Body of pancreas (tissue), 4 donors: ENCODE measurements around the gene CASP6. TPM values are rescaled to one million over a fixed set of nuclear protein-coding genes. Genes with fewer than 3 reads are reported as not detected.

Experiments
- ATAC-seq: fragments of 150-250 bp; one replicate; pipeline ENCODE4 v1.9.1; 2016
- DNase-seq, 4 donors: peaks; one replicate each; pipeline ENCODE4 v3.0.0-alpha.2; 2019
- H3K27ac ChIP-seq, 4 donors: fragments of 200-600 bp; sonication (generic); 1 replicate in 3 of 4; 2 replicates in 1 of 4; pipeline versions ENCODE4 v1.5.1 to v1.6.1; 2016 to 2019; ENCODE audit warnings: mild to moderate bottlenecking in 1 of 4, mixed read lengths in 1 of 4, moderate library complexity in 1 of 4
- H3K27me3 ChIP-seq, 2 donors: fragments of 200-600 bp; sonication (generic); one replicate each; pipeline ENCODE4 v1.6.0; 2016; ENCODE audit warnings: mild to moderate bottlenecking in 1 of 2
- H3K36me3 ChIP-seq, 2 donors: fragments of 200-600 bp; sonication (generic); replicated peaks in 1 of 2; 2 replicates each; pipeline ENCODE4 v1.5.1; 2016; ENCODE audit warnings: low read depth in 2 of 2; ENCODE audit not compliant: insufficient read depth in 1 of 2
- H3K4me1 ChIP-seq: fragments of 200-600 bp; sonication (generic); one replicate; pipeline ENCODE4 v1.6.0; 2016
- H3K4me3 ChIP-seq, 2 donors: fragments of 200-600 bp; sonication (generic); 1 replicate in 1 of 2; 2 replicates in 1 of 2; pipeline ENCODE4 v1.5.1; 2016 to 2019
- H3K9me3 ChIP-seq, 3 donors: fragments of 200-600 bp; sonication (generic); 1 replicate in 2 of 3; 2 replicates in 1 of 3; pipeline ENCODE4 v1.5.1; 2016
- POLR2A ChIP-seq, 3 donors: fragments of 450-650 bp; IDR thresholded peaks; one replicate each; pipeline ENCODE4 v1.6.1; 2016; ENCODE audit warnings: antibody characterized with exemption in 3 of 3, mild to moderate bottlenecking in 2 of 3
- WGBS, 2 donors: methylation state at CpG; one replicate each; pipeline ENCODE4 v1.1.5; 2017; 5-methylcytosine and 5-hydroxymethylcytosine counted together
- intact Hi-C: fragments of 100-400 bp; cut with DNase I; formaldehyde crosslinking; loops from one replicate; pipeline ENCODE4 v1.15.1; 2023
- small RNA-seq: library from RNA; depleted of rRNA; stranded (forward); fragments of <200 nt; gene quantifications from one replicate; pipeline ENCODE3, GENCODE V24; 2016
- total RNA-seq, 2 donors: library from RNA; depleted of rRNA; stranded (reverse); fragments of >200 nt; gene quantifications; one replicate each; pipeline ENCODE4 v1.1.0, GENCODE V29; 2016
- TF ChIP-seq, protein P1 (sequence below), 7 experiments: fragments of 450-650 bp in 4 of 7; fragments of 200-600 bp in 3 of 7; sonication (generic) in 3 of 7; IDR thresholded peaks; one replicate each; pipeline ENCODE4 v1.5.1; 2016 to 2019; ENCODE audit warnings: antibody characterized with exemption in 7 of 7

CASP6 gene
- total RNA-seq, 2 donors from 2014 or later = 8.6 to 9.6 TPM

DNA sequence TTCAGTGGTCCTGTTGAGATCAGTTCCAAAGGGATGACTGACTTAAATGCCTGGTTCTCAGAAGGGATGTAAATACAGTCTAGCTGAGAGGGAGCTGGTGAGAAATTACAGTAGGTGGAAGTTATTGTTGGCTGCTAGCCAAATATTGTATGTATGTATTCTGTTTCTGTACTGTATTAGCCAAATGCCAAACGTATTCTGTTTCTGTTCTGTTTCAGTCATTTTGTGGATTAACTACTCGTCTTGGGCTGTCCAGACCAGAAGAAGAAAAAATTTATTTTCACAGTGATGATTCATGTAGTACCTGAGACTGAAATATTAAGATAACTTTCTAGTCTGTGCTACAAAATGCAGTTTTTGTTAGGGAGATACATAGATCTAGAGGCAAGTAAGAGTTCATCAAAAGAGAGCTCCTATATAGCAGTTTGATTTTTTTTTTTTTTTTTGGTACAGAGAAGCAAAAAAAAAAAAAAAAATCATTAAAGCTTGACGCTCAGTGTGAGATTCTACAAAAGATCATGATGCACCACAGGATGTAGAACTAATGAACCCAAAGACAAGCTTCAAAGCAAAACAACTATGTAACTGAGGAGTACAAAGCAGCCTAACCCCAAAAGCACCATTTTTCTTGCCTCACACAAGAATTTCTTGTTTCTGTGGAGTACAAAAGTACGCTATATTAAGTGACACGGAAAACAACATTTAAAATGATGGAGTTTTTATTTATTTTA lies 54.8 kb downstream of the CASP6 start:
- Histone ChIP-seq H3K36me3 (no peaks in the 10 kb centered on the region), H3K27me3 (no peaks in the 10 kb centered on the region), H3K27ac (no peak overlapping the region), H3K4me3 (no peak overlapping the region), H3K4me1 (no peaks in the 10 kb centered on the region), H3K9me3 (no peaks in the 10 kb centered on the region)
- DNase-seq (no peak), ATAC-seq (no peak)
- intact Hi-C loops = no loop called here
- no peak for TF ChIP-seq POLR2A (IDR thresholded peaks at IDR 0.05)
- TF ChIP-seq, protein P1, sequence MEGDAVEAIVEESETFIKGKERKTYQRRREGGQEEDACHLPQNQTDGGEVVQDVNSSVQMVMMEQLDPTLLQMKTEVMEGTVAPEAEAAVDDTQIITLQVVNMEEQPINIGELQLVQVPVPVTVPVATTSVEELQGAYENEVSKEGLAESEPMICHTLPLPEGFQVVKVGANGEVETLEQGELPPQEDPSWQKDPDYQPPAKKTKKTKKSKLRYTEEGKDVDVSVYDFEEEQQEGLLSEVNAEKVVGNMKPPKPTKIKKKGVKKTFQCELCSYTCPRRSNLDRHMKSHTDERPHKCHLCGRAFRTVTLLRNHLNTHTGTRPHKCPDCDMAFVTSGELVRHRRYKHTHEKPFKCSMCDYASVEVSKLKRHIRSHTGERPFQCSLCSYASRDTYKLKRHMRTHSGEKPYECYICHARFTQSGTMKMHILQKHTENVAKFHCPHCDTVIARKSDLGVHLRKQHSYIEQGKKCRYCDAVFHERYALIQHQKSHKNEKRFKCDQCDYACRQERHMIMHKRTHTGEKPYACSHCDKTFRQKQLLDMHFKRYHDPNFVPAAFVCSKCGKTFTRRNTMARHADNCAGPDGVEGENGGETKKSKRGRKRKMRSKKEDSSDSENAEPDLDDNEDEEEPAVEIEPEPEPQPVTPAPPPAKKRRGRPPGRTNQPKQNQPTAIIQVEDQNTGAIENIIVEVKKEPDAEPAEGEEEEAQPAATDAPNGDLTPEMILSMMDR (IDR thresholded peaks at IDR 0.05) = no peak
- 56 to 57% methylated on average over 5 of the region's 5 CpGs for WGBS, 2 donors

DNA sequence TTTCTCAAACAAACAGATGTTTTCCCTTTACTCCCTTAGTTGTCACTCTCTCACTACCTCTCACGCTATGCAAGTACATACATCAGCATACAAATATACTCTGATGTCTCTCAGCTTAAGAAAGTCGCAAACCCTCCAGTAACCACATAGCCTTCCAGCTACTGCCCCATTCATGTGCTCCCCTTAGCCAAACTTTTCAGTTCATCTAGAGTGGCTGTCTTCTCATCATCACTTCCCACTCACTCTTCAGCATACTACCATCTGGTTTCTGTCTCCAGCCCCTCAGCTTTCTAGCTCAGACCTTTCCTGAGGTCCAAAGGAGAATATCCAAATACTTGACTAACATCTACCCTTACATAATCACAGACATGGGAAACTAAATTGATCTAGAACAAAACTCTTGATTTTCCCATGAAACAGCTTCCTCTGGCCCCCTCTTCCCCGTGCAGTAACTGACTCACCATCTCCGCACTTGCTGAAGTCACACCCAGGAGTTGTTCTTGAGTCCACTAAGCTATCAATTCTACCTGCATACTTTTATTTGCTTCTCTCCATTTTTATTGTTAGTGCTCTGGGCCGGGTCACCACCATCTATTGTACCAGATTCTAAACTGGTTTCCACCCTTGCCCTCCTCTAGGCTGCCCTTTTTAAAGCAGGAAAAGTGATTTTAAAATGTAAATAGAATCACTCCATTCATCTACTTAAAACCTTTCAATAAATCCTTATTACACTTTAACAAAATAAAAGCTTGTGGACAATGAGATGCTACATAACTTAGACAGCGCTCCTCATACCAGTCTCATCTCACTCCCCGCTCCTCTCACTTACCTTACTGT lies 57.2 kb downstream of the CASP6 start:
- Histone ChIP-seq H3K36me3 (no peaks in the 10 kb centered on the region), H3K4me1 (no peaks in the 10 kb centered on the region), H3K4me3 (no peak overlapping the region), H3K27me3 (no peaks in the 10 kb centered on the region), H3K27ac (no peak overlapping the region), H3K9me3 (no peaks in the 10 kb centered on the region)
- DNase-seq (no peak), ATAC-seq (no peak)
- WGBS, 2 donors = 75 to 91% methylated on average over 7 of the region's 7 CpGs
- TF ChIP-seq, protein P1 (IDR thresholded peaks at IDR 0.05) = no peak
- TF ChIP-seq POLR2A (IDR thresholded peaks at IDR 0.05) = no peak
- intact Hi-C loops = no loop called here

DNA sequence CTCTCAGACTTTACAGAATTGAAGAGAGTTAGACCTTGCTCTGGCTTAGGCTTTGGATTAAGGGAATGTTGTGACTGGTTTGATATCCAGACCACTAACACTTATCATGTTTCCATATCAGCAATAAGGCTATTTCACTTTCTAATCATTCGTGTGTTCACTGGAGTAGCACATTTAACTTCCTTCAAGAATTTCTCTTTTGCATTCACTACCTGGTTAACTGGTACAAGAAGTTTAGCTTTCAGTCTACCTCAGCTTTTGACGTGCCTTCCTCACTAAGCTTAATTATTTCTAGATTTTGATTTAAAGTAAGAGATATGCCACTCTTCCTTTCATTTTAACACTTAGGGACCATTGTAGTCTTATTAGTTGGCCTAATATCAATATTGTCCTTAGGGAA lies 62.6 kb downstream of the CASP6 start:
- TF ChIP-seq, protein P1 (IDR thresholded peaks at IDR 0.05) = no peak
- Histone ChIP-seq H3K4me1 (no peaks in the 10 kb centered on the region), H3K9me3 (no peaks in the 10 kb centered on the region), H3K36me3 (no peaks in the 10 kb centered on the region), H3K27me3 (no peaks in the 10 kb centered on the region), H3K4me3 (no peak overlapping the region), H3K27ac (no peak overlapping the region)
- no peak for DNase-seq
- WGBS, 2 donors = 59 to 60% methylated on average over 2 of the region's 2 CpGs
- intact Hi-C loops = no loop called here
- ATAC-seq = no peak

Small RNA genes within 50 kb of the gene (small RNA-seq; reads per million reads assigned to genes)
- gene HIGD1AP14 = not detected

Other genes starting within 250 kb of the CASP6 start
- 10 to 100 TPM in 1 of 2 donors, 1 to 10 TPM in 1; 2.9 to 58.3 TPM for gene MCUB, start 143.2 kb downstream of the CASP6 start, total RNA-seq
- 10 to 100 TPM; 17.1 to 18.5 TPM for gene PLA2G12A, start 26.6 kb upstream of the CASP6 start, total RNA-seq
- 10 to 100 TPM; 15.8 to 31.6 TPM for gene CFI, start 98.6 kb upstream of the CASP6 start, total RNA-seq
- 1 to 10 TPM; 2.6 to 4.9 TPM for gene GAR1, start 112.3 kb upstream of the CASP6 start, total RNA-seq
- not detected for gene RRH, start 124.5 kb upstream of the CASP6 start, total RNA-seq
- under 1 TPM in 1 of 2 donors, not detected in 1; 0.26 TPM for gene LRIT3, start 144.7 kb upstream of the CASP6 start, total RNA-seq
- gene EGF, start 209.4 kb upstream of the CASP6 start, total RNA-seq = 10 to 100 TPM; 44.1 to 51.1 TPM